ENCODE data around the gene CEP162.

The CEP162 gene

DNA sequence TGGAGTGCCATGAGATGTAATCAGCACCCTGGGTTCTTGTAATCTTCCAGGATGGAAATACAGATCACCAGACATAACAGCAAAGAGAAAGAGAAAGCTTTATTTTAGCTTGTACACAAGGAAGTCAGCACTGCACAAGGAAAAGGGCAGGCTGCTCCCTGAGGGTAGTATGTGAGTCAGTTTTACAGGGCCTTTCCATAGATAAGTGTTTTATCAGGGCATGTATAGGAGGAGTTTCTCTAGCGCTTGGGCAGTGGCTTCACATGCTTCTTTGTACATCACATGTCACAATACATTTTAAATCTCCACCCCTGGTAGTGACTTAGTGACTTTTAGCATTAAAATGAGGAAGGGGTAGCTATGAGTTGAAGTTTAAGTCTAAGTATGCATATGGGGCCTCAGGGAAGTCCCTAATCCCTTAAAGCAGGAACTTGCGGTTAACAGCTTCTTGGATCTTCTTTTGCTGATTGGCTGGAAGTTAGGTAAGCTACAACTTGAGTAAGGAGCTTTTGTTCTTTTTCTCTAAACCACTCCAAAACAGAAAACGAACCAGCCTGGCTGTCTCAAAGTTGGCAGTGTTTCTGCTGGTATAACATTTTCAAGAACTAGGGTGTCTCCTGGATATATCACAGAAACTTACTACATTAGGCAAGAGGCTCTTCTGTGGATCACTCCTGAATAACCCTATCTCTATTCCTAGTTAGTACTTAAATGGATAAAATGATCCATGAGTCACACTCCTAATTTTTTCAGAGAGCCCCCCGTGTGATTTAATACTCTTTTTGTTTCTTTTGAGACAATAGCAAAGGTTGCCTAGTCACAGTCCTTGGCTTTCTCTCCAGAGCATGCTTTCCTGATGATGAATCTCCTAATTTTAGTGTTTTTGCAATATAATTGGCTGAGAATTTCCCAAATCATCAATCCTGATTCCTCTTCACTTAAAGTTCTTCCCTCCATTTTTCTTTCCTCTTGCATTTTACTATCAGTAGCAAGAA, 133.7 kb downstream of the CEP162 start:
- no peaks in the 10 kb centered on the region for H3K79me2 ChIP-seq (ENCODE audit: control insufficient read depth, low read length)
- no peak overlapping the region for H3K4me3 ChIP-seq (ENCODE audit: low read length)
- no peaks in the 10 kb centered on the region for H3F3A ChIP-seq (ENCODE audit: control insufficient read depth, insufficient read depth)
- peak overlapping the region; percentile 21; the same call in 1 of the 2 replicates for H3K4me2 ChIP-seq (ENCODE audit: low read length)
- H3K27ac ChIP-seq (ENCODE audit: low read depth, low read length) = no peak overlapping the region
- H3K9me3 ChIP-seq (ENCODE audit: control insufficient read depth, insufficient read depth, low read length) = no peaks in the 10 kb centered on the region
- H4K20me1 ChIP-seq (ENCODE audit: control insufficient read depth, insufficient read depth, low read depth, low read length) = no peaks in the 10 kb centered on the region
- no peak for TF ChIP-seq EZH2phosphoT487 (IDR thresholded peaks at IDR 0.05; ENCODE audit: borderline replicate concordance, low read length)
- TF ChIP-seq, protein P1, sequence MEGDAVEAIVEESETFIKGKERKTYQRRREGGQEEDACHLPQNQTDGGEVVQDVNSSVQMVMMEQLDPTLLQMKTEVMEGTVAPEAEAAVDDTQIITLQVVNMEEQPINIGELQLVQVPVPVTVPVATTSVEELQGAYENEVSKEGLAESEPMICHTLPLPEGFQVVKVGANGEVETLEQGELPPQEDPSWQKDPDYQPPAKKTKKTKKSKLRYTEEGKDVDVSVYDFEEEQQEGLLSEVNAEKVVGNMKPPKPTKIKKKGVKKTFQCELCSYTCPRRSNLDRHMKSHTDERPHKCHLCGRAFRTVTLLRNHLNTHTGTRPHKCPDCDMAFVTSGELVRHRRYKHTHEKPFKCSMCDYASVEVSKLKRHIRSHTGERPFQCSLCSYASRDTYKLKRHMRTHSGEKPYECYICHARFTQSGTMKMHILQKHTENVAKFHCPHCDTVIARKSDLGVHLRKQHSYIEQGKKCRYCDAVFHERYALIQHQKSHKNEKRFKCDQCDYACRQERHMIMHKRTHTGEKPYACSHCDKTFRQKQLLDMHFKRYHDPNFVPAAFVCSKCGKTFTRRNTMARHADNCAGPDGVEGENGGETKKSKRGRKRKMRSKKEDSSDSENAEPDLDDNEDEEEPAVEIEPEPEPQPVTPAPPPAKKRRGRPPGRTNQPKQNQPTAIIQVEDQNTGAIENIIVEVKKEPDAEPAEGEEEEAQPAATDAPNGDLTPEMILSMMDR (IDR thresholded peaks at IDR 0.05; ENCODE audit: low read depth, low read length, poor library complexity, severe bottlenecking) = no peak
- no peaks in the 10 kb centered on the region for H3K9me2 ChIP-seq (replicated peaks; ENCODE audit: control insufficient read depth, low read length)
- H3K27me3 ChIP-seq (ENCODE audit: control insufficient read depth, low read length) = no peaks in the 10 kb centered on the region
- no peaks in the 10 kb centered on the region for H3K36me3 ChIP-seq (ENCODE audit: control insufficient read depth, low read length)
- peaks cover 13% of the 10 kb centered on the region for H3K4me1 ChIP-seq (ENCODE audit: control insufficient read depth, low read length)

DNA sequence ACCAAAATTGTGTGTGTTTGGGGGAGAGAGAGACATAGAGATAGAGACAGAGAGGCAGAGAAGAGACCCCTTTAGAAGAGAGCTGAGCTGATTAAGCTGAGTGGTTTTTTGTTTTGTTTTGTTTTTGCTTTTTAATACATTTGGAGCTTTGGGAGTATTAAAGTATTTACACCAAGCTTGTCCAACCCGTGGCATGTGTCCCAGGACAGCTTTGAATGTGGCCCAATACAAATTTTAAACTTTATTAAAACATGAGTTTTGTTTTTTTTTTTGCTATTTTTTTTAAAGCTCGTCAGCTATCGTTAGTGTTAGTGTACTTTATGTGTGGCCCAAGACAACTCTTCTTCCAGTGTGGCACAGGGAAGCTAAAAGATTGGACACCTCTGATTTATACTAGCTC, 137.9 kb downstream of the CEP162 start:
- Histone ChIP-seq H3K4me3 (ENCODE audit: low read length) (no peak overlapping the region), H3K36me3 (ENCODE audit: control insufficient read depth, low read length) (no peaks in the 10 kb centered on the region), H3K9me2 (replicated peaks; ENCODE audit: control insufficient read depth, low read length) (no peaks in the 10 kb centered on the region), H3K4me2 (ENCODE audit: low read length) (no peak overlapping the region), H3K27me3 (ENCODE audit: control insufficient read depth, low read length) (0 out of 2 replicates have a peak, but pooled peaks cover 2% of the 10 kb centered on the region), H3K79me2 (ENCODE audit: control insufficient read depth, low read length) (no peaks in the 10 kb centered on the region), H3F3A (ENCODE audit: control insufficient read depth, insufficient read depth) (no peaks in the 10 kb centered on the region), H3K9me3 (ENCODE audit: control insufficient read depth, insufficient read depth, low read length) (no peaks in the 10 kb centered on the region), H3K27ac (ENCODE audit: low read depth, low read length) (no peak overlapping the region), H4K20me1 (ENCODE audit: control insufficient read depth, insufficient read depth, low read depth, low read length) (no peaks in the 10 kb centered on the region), H3K4me1 (ENCODE audit: control insufficient read depth, low read length) (peaks cover 13% of the 10 kb centered on the region)
- TF ChIP-seq, protein P1 (IDR thresholded peaks at IDR 0.05; ENCODE audit: low read depth, low read length, poor library complexity, severe bottlenecking) = no peak
- TF ChIP-seq EZH2phosphoT487 (IDR thresholded peaks at IDR 0.05; ENCODE audit: borderline replicate concordance, low read length) = no peak

DNA sequence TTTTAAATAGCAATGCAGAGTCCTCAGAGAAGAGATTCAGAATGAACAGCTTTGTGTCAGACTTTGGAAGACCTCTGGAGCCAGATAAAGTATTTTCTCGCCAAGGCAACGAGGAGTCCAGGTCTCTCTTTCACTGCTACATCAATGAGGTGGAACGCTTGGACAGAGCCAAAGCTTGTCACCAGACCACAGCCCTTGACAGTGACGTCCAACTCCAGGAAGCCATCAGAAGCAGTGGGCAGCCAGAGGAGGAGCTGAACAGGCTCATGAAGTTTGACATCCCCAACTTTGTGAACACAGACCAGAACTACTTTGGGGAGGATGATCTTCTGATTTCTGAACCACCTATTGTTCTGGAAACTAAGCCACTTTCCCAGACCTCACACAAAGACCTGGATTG, 138.4 kb downstream of the CEP162 start:
- no peak overlapping the region for H3K4me2 ChIP-seq (ENCODE audit: low read length)
- TF ChIP-seq, protein P1 (IDR thresholded peaks at IDR 0.05; ENCODE audit: low read depth, low read length, poor library complexity, severe bottlenecking) = no peak
- TF ChIP-seq EZH2phosphoT487 (IDR thresholded peaks at IDR 0.05; ENCODE audit: borderline replicate concordance, low read length) = no peak

More for the DNA sequence above, 138.4 kb downstream of the CEP162 start:
- no peaks in the 10 kb centered on the region for H4K20me1 ChIP-seq (ENCODE audit: control insufficient read depth, insufficient read depth, low read depth, low read length)
- no peaks in the 10 kb centered on the region for H3K36me3 ChIP-seq (ENCODE audit: control insufficient read depth, low read length)
- no peaks in the 10 kb centered on the region for H3F3A ChIP-seq (ENCODE audit: control insufficient read depth, insufficient read depth)
- H3K27ac ChIP-seq (ENCODE audit: low read depth, low read length) = no peak overlapping the region
- H3K9me2 ChIP-seq (replicated peaks; ENCODE audit: control insufficient read depth, low read length) = no peaks in the 10 kb centered on the region
- H3K4me1 ChIP-seq (ENCODE audit: control insufficient read depth, low read length) = peaks cover 10% of the 10 kb centered on the region
- 0 out of 2 replicates have a peak, but pooled peaks cover 2% of the 10 kb centered on the region for H3K27me3 ChIP-seq (ENCODE audit: control insufficient read depth, low read length)
- no peaks in the 10 kb centered on the region for H3K9me3 ChIP-seq (ENCODE audit: control insufficient read depth, insufficient read depth, low read length)
- no peak overlapping the region for H3K4me3 ChIP-seq (ENCODE audit: low read length)
- no peaks in the 10 kb centered on the region for H3K79me2 ChIP-seq (ENCODE audit: control insufficient read depth, low read length)
